Stromal cell of bone marrow (primary cell): Measurements from ENCODE around the gene FAHD2A.
"Not testable (repeated sequence)": the region's sequence is repeated elsewhere in the genome, so short reads cannot be mapped to it uniquely, and the experiment has no call there.

Source experiments
- DNase-seq: peaks from one replicate; pipeline ENCODE4 v3.0.0-alpha.2; 2012; ENCODE audit warnings: low read depth

Gene FAHD2A

GRCh38 chr2:95435872-95436209 lies 33.3 kb downstream of the FAHD2A start:
- DNase-seq = not testable (repeated sequence)

- DNase-seq = not testable (repeated sequence)
These were observed 40.1 kb downstream of the FAHD2A start for GRCh38 chr2:95442474-95443099.

- not testable (repeated sequence) for DNase-seq
These were observed 42.8 kb downstream of the FAHD2A start for GRCh38 chr2:95445317-95445716.

- not testable (repeated sequence) for DNase-seq
These were observed 60.8 kb downstream of the FAHD2A start for GRCh38 chr2:95463292-95463691.
